Adrenal gland (tissue), 12 donors: ENCODE measurements around the gene NOSTRIN. TPM values are rescaled to one million over a fixed set of nuclear protein-coding genes. Genes with fewer than 3 reads are reported as not detected.
"Not testable (repeated sequence)": the region's sequence is repeated elsewhere in the genome, so short reads cannot be mapped to it uniquely, and the experiment has no call there.

Source experiments
- DNase-seq, 7 donors: peaks; one replicate each; pipeline ENCODE4 v3.0.0-alpha.2; 2019 to 2020
- H3K27ac ChIP-seq, 5 donors: fragments of 200-600 bp; sonication (generic) in 4 of 5; 1 replicate in 3 of 5; 2 replicates in 2 of 5; pipeline versions ENCODE4 v1.5.1 to v1.8.0; 2016 to 2020; ENCODE audit warnings: mild to moderate bottlenecking in 1 of 5
- H3K27me3 ChIP-seq: fragments of 200-600 bp; 2 replicates; pipeline ENCODE4 v1.8.0; 2021
- H3K36me3 ChIP-seq, 2 donors: fragments of 200-600 bp; replicated peaks in 1 of 2; 1 replicate in 1 of 2; 2 replicates in 1 of 2; pipeline versions ENCODE4 v1.5.1 to v1.8.0; 2018 to 2022
- H3K4me1 ChIP-seq, 2 donors: fragments of 200-600 bp; replicated peaks in 1 of 2; 1 replicate in 1 of 2; 2 replicates in 1 of 2; pipeline versions ENCODE4 v1.5.1 to v1.8.0; 2018 to 2021
- H3K4me3 ChIP-seq, 4 donors: fragments of 200-600 bp; sonication (generic) in 3 of 4; one replicate each; pipeline ENCODE4 v1.5.1; 2016 to 2018
- H3K9me3 ChIP-seq, 3 donors: fragments of 200-600 bp; sonication (generic) in 1 of 3; replicated peaks in 1 of 3; 1 replicate in 2 of 3; 2 replicates in 1 of 3; pipeline versions ENCODE4 v1.5.1 to v1.8.0; 2016 to 2021
- CTCF ChIP-seq, 6 experiments: fragments of 450-650 bp in 4 of 6; fragments of 200-600 bp in 2 of 6; sonication (generic) in 1 of 6; IDR thresholded peaks; 1 replicate in 5 of 6; 2 replicates in 1 of 6; pipeline versions ENCODE4 v1.5.1 to v1.8.0; 2016 to 2021; ENCODE audit warnings: antibody characterized with exemption in 6 of 6, mild to moderate bottlenecking in 2 of 6, moderate library complexity in 1 of 6
- POLR2A ChIP-seq, 2 donors: fragments of 450-650 bp; IDR thresholded peaks; one replicate each; pipeline ENCODE4 v1.6.1; 2017; ENCODE audit warnings: antibody characterized with exemption in 2 of 2, mild to moderate bottlenecking in 2 of 2, moderate library complexity in 1 of 2
- WGBS, 4 donors: extraction: QIAGEN DNeasy Blood & Tissue Kit in 2 of 4; methylation state at CpG; one replicate each; pipeline versions ENCODE4 v1.1.5 to v1.1.7; 2013 to 2017; 5-methylcytosine and 5-hydroxymethylcytosine counted together
- intact Hi-C, 2 donors: fragments of 100-400 bp; cut with DNase I; formaldehyde crosslinking; loops; one replicate each; pipeline versions ENCODE4 v1.14.1 to v1.15.0; 2022 to 2023
- polyA plus RNA-seq, 3 donors: library from polyadenylated mRNA; stranded (reverse); fragments of 200-250 nt in 2 of 3; fragments of 350-450 nt in 1 of 3; fragmentation: Illumina TruSeq in 1 of 3; extraction: RNeasy Lipid Tissue Mini Kit (QIAGEN cat#74804) in 1 of 3; gene quantifications; one replicate each; pipeline ENCODE4 v1.2.3, GENCODE V29; 2013 to 2014
- total RNA-seq, 9 donors: library from RNA; depleted of rRNA in 4 of 9; stranded (reverse); fragments of >200 nt in 4 of 9; fragments of 120-200 nt in 1 of 9; fragmentation: NEBNext Ultra II Directional in 1 of 9; extraction: Animal tissue kit (Norgen Biotek cat#: 25700) in 1 of 9; gene quantifications; one replicate each; pipeline versions ENCODE4 v1.1.0 to v1.2.4, GENCODE V29; 2013 to 2023
- donor health status: healthy with polysubstance abuse.
- donor health status: Bipolar disorder and iron deficiency.
- donor health status: DM: yes; HTN: yes; CAD: no.
- donor health status: DM: no; HTN: no; CAD: no.
- donor health status: DM: no; HTN: no; CAD: no.
- donor health status: DM: yes; HTN: yes; CAD: no.

The NOSTRIN gene
- total and polyA plus RNA-seq, 12 donors = 13.9 to 134 (median 35.6) TPM

GRCh38 chr2:168853471-168853870 lies 51.0 kb downstream of the NOSTRIN start:
- intact Hi-C loops = no loop called here
- no peak for TF ChIP-seq CTCF (IDR thresholded peaks at IDR 0.05)
- Histone ChIP-seq H3K27me3 (no peaks in the 10 kb centered on the region), H3K9me3 (no peaks in the 10 kb centered on the region), H3K4me1 (peaks cover 4 to 7% of the 10 kb centered on the region in 2 donors), H3K36me3 (no peaks in the 10 kb centered on the region), H3K4me3 (no peak overlapping the region), H3K27ac (no peak overlapping the region)
- DNase-seq = no peak
- 93 to 100% (median 99%) methylated on average over 1 of the region's 1 CpG for WGBS, 4 donors

GRCh38 chr2:168854651-168855050 lies 52.2 kb downstream of the NOSTRIN start:
- DNase-seq = no peak
- Histone ChIP-seq H3K36me3 (no peaks in the 10 kb centered on the region), H3K27me3 (no peaks in the 10 kb centered on the region)

GRCh38 chr2:168855601-168856000 lies 53.2 kb downstream of the NOSTRIN start:
- no peaks in the 10 kb centered on the region for H3K36me3 ChIP-seq
- no peaks in the 10 kb centered on the region for H3K4me1 ChIP-seq
- 95 to 96% (median 95%) methylated on average over 3 of the region's 3 CpGs for WGBS, 4 donors
- no peak overlapping the region for H3K27ac ChIP-seq
- intact Hi-C loops = no loop called here
- no peak for TF ChIP-seq POLR2A (IDR thresholded peaks at IDR 0.05)
- no peak for TF ChIP-seq CTCF (IDR thresholded peaks at IDR 0.05)
- no peak overlapping the region for H3K4me3 ChIP-seq
- DNase-seq = no peak
- H3K27me3 ChIP-seq = no peaks in the 10 kb centered on the region
- H3K9me3 ChIP-seq = no peaks in the 10 kb centered on the region

More at GRCh38 chr2:168854651-168855050, 52.2 kb downstream of the NOSTRIN start:
- Histone ChIP-seq H3K4me3 (no peak overlapping the region), H3K9me3 (no peaks in the 10 kb centered on the region), H3K4me1 (peaks cover 3 to 4% of the 10 kb centered on the region in 2 donors), H3K27ac (no peak overlapping the region)
- WGBS, 4 donors = 95 to 97% (median 96%) methylated on average over 5 of the region's 5 CpGs
- intact Hi-C loops = no loop called here
- TF ChIP-seq POLR2A (IDR thresholded peaks at IDR 0.05) (no peak), CTCF (IDR thresholded peaks at IDR 0.05) (no peak)

- no peak for TF ChIP-seq CTCF (IDR thresholded peaks at IDR 0.05)
- TF ChIP-seq POLR2A (IDR thresholded peaks at IDR 0.05) = no peak
- H3K4me3 ChIP-seq = no peak overlapping the region
- WGBS, 4 donors = 92 to 100% (median 98%) methylated on average over 2 of the region's 2 CpGs
- H3K4me1 ChIP-seq = no peaks in the 10 kb centered on the region
- intact Hi-C loops = no loop called here
- H3K9me3 ChIP-seq = no peaks in the 10 kb centered on the region
- H3K36me3 ChIP-seq = peaks cover 0 to 9% of the 10 kb centered on the region in 2 donors
- no peak overlapping the region for H3K27ac ChIP-seq
- DNase-seq = no peak
- H3K27me3 ChIP-seq = no peaks in the 10 kb centered on the region
These were observed 55.7 kb downstream of the NOSTRIN start for GRCh38 chr2:168858146-168858545.

GRCh38 chr2:168867164-168867563 lies 64.7 kb downstream of the NOSTRIN start:
- peaks cover 0 to 14% of the 10 kb centered on the region in 2 donors for H3K36me3 ChIP-seq
- DNase-seq, H3K4me1 ChIP-seq, H3K27ac ChIP-seq, H3K4me3 ChIP-seq, intact Hi-C loops, H3K27me3 ChIP-seq, H3K9me3 ChIP-seq: not testable (repeated sequence)
- WGBS, 4 donors = 92 to 100% (median 98%) methylated on average over 1 of the region's 1 CpG

GRCh38 chr2:168870369-168870768 lies 67.9 kb downstream of the NOSTRIN start:
- H3K27me3 ChIP-seq, H3K4me1 ChIP-seq, H3K27ac ChIP-seq, H3K36me3 ChIP-seq, DNase-seq, H3K4me3 ChIP-seq, intact Hi-C loops, H3K9me3 ChIP-seq: not testable (repeated sequence)
- 90 to 100% (median 95%) methylated on average over 1 of the region's 1 CpG for WGBS, 4 donors

- DNase-seq, H3K9me3 ChIP-seq, H3K4me3 ChIP-seq, H3K27ac ChIP-seq, H3K27me3 ChIP-seq, H3K36me3 ChIP-seq, intact Hi-C loops, H3K4me1 ChIP-seq: not testable (repeated sequence)
- WGBS, 4 donors = 94 to 98% (median 97%) methylated on average over 4 of the region's 4 CpGs
These were observed 68.4 kb downstream of the NOSTRIN start for GRCh38 chr2:168870824-168871223.
